ENCODE measurements around the gene LRRFIP1.

DNA sequence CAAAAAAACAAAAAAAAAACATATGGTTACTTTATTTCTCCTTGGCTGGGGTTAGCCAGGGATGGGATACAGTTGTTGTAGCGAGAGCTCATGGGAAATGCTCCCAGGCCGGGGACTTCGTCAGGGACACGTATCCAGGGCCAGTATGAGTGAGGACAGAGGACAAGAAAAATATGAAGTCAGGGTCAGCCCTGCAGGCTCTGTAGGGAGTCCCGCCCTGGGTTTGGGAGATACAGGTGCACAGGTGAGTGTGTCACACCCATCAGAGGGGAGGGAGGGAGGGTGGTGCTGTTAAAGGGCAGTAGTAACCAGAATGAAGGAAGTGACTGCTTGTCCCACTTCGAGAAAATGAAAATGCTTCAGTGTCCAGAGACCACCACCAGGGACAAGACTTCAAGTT lies 115.6 kb downstream of the LRRFIP1 start:
- no peak for TF ChIP-seq POLR2A (IDR thresholded peaks at IDR 0.05; ENCODE audit: low read depth)
- TF ChIP-seq, protein P1, sequence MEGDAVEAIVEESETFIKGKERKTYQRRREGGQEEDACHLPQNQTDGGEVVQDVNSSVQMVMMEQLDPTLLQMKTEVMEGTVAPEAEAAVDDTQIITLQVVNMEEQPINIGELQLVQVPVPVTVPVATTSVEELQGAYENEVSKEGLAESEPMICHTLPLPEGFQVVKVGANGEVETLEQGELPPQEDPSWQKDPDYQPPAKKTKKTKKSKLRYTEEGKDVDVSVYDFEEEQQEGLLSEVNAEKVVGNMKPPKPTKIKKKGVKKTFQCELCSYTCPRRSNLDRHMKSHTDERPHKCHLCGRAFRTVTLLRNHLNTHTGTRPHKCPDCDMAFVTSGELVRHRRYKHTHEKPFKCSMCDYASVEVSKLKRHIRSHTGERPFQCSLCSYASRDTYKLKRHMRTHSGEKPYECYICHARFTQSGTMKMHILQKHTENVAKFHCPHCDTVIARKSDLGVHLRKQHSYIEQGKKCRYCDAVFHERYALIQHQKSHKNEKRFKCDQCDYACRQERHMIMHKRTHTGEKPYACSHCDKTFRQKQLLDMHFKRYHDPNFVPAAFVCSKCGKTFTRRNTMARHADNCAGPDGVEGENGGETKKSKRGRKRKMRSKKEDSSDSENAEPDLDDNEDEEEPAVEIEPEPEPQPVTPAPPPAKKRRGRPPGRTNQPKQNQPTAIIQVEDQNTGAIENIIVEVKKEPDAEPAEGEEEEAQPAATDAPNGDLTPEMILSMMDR (IDR thresholded peaks at IDR 0.05), result no peak
- TF ChIP-seq POLR2AphosphoS5 (IDR thresholded peaks at IDR 0.05), result no peak
- no peak for TF ChIP-seq EP300 (IDR thresholded peaks at IDR 0.05)

Data from esophagus muscularis mucosa (tissue), 4 donors.